Measurements from ENCODE around the gene ZNF616.

Gene ZNF616

DNA sequence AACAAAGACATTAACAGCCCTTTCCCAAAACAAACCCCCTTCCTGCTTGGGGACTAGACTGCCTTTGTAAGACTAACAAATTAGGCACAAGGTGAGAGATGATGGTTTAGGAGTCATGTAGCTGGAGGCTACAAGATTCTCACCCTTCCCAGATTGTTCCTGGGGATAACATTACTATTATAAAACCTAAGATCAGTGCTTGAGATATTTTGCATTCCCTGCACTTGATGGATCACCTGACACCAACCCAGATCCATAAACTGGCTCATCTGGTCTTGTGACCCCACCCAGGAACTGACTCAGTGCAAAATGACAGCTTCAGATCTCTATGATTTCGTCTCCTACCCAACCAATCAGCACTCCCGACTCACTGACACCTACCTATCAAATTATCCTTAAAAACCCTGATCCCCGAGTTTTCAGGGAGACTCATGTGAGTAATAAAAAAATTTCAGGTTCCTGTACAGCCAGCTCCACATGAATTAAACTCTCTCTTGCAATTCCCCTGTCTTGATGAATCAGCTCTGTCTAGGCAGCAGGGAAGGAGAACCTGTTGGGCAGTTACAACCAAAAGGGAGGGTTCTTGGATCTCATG, 2.4 kb upstream of the ZNF616 start:
- Histone ChIP-seq H3K4me3 (replicated peaks; ENCODE audit: low read depth, low read length) (no peak overlapping the region), H3K36me3 (ENCODE audit: control insufficient read depth, insufficient read depth, low read length) (no peaks in the 10 kb centered on the region), H3K27me3 (replicated peaks; ENCODE audit: control insufficient read depth, insufficient read depth, low read length) (no peaks in the 10 kb centered on the region)
- no peak for DNase-seq (ENCODE audit: extremely low read depth, insufficient read length)
- TF ChIP-seq, protein P1, sequence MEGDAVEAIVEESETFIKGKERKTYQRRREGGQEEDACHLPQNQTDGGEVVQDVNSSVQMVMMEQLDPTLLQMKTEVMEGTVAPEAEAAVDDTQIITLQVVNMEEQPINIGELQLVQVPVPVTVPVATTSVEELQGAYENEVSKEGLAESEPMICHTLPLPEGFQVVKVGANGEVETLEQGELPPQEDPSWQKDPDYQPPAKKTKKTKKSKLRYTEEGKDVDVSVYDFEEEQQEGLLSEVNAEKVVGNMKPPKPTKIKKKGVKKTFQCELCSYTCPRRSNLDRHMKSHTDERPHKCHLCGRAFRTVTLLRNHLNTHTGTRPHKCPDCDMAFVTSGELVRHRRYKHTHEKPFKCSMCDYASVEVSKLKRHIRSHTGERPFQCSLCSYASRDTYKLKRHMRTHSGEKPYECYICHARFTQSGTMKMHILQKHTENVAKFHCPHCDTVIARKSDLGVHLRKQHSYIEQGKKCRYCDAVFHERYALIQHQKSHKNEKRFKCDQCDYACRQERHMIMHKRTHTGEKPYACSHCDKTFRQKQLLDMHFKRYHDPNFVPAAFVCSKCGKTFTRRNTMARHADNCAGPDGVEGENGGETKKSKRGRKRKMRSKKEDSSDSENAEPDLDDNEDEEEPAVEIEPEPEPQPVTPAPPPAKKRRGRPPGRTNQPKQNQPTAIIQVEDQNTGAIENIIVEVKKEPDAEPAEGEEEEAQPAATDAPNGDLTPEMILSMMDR (IDR thresholded peaks at IDR 0.05; ENCODE audit: insufficient read depth, low read length, poor library complexity, severe bottlenecking): no peak

DNA sequence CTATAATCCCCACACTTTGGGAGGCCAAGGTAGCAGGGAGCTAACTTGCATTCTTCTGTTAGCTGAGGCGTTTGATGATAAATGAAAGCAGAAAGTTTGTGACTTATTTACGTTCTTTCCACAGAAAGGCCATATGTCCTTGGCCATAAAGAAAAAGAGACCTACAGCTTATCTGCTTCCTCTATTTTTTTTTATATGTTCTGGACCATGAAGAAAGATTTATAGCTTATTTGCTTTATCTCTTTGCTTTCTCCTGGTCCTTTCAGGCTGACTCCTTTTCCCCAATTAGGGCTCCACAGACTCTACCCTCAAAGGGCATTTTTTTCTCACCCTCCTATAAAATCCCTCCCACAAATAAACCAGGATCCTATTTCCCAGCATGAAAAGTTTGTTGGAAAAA, 1.5 kb upstream of the ZNF616 start:
- DNase-seq (ENCODE audit: extremely low read depth, insufficient read length): no peak
- TF ChIP-seq, protein P1 (IDR thresholded peaks at IDR 0.05; ENCODE audit: insufficient read depth, low read length, poor library complexity, severe bottlenecking): no peak
- no peak overlapping the region for H3K4me3 ChIP-seq (replicated peaks; ENCODE audit: low read depth, low read length)
- no peaks in the 10 kb centered on the region for H3K36me3 ChIP-seq (ENCODE audit: control insufficient read depth, insufficient read depth, low read length)
- H3K27me3 ChIP-seq (replicated peaks; ENCODE audit: control insufficient read depth, insufficient read depth, low read length): no peaks in the 10 kb centered on the region

DNA sequence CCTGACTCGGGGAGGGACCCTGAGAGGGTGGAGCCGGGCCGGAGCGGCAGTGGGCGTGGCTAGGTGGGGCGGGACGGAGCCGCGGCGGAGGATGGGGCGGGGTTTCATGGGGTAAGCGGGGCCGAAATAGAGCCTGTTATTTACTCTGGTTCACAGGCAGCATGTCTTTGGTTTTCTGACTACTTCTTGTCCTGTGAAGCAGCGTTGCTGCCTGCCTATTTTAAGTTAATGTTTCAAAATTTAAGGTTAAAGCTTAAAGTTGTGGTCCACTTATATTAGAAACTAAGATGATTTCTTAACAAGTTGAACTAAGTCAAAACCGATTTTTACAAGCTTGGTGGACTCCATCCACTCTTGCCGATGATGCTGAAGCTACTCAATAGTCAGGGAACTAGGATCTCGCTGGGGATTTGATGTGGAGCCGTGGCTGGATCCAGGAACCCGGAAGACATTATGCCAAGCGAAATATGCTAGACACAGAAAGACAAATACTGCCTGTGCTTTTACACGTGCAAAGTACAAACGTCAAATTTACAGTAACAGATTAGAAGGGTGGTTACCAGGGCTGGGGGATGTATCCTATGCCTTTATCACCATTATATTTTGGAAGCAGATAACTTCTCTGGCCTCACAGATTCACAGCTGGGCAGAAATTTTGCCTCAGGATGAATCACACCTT, 433 bp upstream of the ZNF616 start:
- no peaks in the 10 kb centered on the region for H3K36me3 ChIP-seq (ENCODE audit: control insufficient read depth, insufficient read depth, low read length)
- no peaks in the 10 kb centered on the region for H3K27me3 ChIP-seq (replicated peaks; ENCODE audit: control insufficient read depth, insufficient read depth, low read length)
- H3K4me3 ChIP-seq (replicated peaks; ENCODE audit: low read depth, low read length): peak overlapping the region; percentile 84
- TF ChIP-seq, protein P1 (IDR thresholded peaks at IDR 0.05; ENCODE audit: insufficient read depth, low read length, poor library complexity, severe bottlenecking): no peak
- no peak for DNase-seq (ENCODE audit: extremely low read depth, insufficient read length)

DNA sequence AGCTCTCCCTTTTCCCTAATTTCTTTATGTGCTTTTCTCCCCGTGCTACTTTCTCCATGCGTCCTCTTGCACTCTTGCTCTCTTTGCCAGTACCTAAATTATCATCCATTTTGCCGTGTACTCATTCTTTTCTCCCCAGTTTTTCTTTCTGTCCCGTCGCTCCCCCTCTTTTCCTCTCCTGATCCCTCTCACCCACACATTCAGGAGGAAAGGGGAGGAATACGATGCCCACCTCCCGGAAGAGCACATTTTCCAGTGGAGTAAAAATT, 821 bp downstream of the ZNF616 start:
- TF ChIP-seq, protein P1 (IDR thresholded peaks at IDR 0.05; ENCODE audit: insufficient read depth, low read length, poor library complexity, severe bottlenecking): no peak
- Histone ChIP-seq H3K27me3 (replicated peaks; ENCODE audit: control insufficient read depth, insufficient read depth, low read length) (no peaks in the 10 kb centered on the region), H3K36me3 (ENCODE audit: control insufficient read depth, insufficient read depth, low read length) (no peaks in the 10 kb centered on the region; the same call in 1 of the 2 replicates)

DNA sequence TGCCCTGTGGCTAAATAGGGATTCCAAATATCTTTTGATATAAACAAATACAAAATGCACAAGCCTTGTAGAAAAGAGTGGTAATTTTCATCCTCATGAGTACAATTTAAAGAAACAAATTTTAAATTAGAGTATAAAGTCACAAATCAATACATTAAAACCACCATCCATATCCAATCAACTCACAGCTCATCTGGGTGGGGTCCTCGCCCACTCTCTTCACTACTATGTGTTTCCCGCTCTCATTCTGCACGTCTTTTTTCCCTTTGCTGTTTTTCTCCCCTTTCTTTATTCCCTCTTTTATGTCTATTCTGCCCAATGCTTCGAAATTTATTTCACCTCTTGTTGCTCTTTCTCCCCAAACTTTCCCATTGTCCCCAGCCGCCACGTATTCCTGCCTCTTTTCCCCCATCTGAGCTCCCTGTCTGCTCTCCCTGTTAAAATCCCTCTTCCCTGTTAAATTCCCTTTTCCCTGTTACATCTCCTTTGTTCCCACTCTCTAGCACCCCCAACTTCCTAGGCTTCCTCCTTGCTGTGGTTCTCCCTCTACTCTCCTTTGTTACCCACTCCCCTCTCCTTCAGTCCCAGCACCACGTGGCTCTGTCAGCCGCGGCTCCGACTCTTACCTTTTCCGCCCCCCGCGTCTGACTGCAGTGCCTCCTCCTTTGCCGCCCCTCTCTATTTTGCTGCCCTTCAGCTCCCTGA, 1.3 kb downstream of the ZNF616 start:
- TF ChIP-seq, protein P1 (IDR thresholded peaks at IDR 0.05; ENCODE audit: insufficient read depth, low read length, poor library complexity, severe bottlenecking): no peak
- H3K4me3 ChIP-seq (replicated peaks; ENCODE audit: low read depth, low read length): peak overlapping the region; percentile 84
- H3K27me3 ChIP-seq (replicated peaks; ENCODE audit: control insufficient read depth, insufficient read depth, low read length): no peaks in the 10 kb centered on the region
- no peak for DNase-seq (ENCODE audit: extremely low read depth, insufficient read length)
- no peaks in the 10 kb centered on the region; the same call in 1 of the 2 replicates for H3K36me3 ChIP-seq (ENCODE audit: control insufficient read depth, insufficient read depth, low read length)

More for the DNA sequence above, 821 bp downstream of the ZNF616 start:
- peak overlapping the region; percentile 84 for H3K4me3 ChIP-seq (replicated peaks; ENCODE audit: low read depth, low read length)
- DNase-seq (ENCODE audit: extremely low read depth, insufficient read length): no peak
